AG08396 (cell line): Measurements from ENCODE around the gene LRR1.
A peak's percentile ranks its signal among the peaks of the same experiment; 100 is the strongest.
"Not testable (repeated sequence)": the region's sequence is repeated elsewhere in the genome, so short reads cannot be mapped to it uniquely, and the experiment has no call there.

ENCODE experiments used
- DNase-seq: peaks from one replicate; pipeline ENCODE4 v3.0.0; 2012; ENCODE audit warnings: low spot score, mixed read lengths

Gene LRR1

DNA sequence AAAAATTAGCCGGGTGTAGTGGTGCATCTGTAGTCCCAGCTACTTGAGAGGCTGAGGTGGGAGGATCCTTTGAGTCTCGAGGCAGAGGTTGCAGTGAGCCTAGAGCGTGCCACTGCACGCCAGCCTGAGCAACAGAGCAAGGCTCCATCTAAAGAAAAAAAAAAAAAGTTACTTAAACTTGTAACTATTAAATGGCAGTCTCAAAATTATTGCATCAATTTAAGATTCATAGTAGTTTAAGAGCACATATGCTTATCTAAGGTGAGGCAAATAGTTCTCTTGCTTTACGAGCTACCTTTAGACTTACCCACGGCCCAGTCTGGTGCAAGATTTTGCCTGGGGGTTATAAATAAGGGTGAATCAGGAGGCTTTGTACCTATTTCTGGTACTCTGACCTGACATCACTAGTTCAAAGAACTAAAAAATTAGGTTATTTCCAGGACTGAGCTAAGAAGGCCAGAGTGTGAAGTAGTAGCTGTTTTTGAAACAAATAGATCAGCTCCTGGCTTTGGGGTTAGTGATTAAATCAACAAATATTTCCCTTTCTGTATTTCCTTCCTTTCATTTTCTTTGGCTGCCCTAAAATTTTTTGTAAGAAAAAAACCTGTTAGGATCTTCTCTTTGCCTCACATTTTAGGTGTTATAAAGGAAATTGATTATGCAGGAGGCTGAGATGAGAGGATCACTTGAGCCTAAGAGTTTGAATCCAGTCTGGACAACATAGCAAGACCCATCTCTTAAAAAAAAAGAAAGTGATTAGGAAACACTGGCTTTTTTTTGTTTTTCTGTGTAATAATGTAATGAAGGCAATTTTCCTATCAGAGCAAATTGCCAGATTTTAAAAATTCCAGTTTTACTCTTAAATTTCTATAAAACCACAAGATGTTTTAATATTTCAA, 25.4 kb downstream of the LRR1 start:
- DNase-seq = no peak

DNA sequence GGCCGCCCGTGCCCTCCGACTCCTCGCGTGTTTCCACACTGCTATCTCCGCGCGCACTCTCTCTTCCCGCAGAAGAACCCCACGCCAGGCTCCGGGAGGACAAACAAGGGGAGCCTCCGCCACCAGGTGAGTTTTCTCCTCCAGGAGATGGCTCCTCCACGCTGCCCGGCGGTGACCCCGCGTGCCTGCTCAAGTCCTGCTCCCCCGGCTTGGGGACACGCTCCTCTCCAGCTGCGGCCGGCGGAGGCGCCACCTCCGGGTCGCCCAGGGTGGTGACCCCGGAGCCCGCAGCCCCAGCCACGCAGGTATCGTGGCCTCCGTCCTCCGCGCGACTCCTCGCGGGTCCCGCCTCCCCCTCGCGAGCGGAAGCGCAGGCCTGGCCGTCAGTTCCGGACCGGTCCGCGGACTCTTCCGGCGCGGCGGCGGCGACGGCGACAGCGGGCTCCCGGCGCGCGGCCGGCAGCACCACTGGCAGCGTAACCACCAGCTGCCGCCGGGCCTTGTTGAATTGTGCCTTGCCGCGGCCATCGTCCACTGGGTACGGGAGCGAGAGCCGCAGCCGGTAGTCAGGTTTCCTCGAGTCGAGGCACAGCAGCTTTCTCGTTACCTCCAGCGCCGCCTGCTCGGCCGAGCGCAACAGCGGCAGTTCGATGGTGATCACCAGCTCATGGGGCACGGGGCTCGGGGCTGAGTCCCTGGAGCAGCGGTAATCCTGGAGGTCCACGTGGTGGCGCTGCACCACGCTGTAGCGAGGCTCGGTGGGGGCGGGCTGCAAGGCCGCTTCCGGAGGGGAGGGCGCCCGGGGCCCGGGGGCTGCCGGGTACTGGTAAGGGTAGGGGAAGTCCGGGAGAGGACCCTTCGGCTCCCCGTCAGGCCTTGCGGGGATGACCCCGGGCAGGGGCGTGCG, 35.2 kb downstream of the LRR1 start:
- DNase-seq = peak; percentile 94

- DNase-seq = peak; percentile 77
These were observed 36.0 kb downstream of the LRR1 start, which contains the start of gene DNAAF2 for GRCh38 chr14:49634547-49635334. TSS of gene DNAAF2 (minus strand) at chr14:49635244. CDS start at chr14:49635149, 95 bp downstream.

DNA sequence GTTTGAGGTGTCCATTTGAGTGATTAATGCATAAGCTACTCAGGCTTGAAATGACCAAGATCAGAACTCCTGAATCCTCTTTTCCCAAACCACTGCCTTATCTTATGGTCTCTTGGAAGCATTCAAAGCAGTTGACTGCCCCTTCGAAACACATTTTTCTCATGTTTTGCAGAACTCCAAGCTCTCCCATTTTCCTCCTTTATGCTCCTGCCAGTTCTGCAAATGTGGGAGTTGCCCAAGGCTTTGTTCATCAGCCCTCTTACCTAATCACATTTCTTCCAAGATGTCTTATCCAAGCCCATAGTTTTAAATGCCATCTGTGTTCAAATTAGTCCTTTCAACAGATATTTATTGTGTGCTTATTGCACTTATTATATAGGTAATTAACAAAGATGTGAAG, 38.1 kb downstream of the LRR1 start:
- DNase-seq = no peak

DNA sequence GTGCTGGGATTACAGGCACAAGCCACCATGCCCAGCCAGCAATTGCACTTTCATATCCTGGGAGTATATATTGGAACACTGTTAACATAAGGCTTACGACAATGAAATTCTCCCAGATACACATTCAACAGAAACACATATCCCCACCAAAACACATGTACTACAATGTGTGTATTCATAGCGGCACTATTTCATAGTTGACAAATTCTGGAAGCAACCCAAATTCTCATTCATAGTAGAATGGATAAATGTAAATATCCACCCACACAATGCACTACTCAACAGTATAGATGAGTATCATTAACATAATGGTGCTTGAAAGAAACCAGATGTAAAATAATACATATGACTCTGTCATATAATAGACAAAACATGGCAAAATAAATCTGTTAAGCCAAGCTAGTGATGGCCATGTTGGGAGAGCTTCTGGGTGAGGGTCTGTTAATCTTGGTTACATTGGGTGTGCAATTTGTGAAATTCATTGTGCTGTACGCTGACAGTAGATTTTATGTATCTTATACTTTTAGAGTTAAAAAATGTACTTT, 38.9 kb downstream of the LRR1 start:
- DNase-seq = no peak

DNA sequence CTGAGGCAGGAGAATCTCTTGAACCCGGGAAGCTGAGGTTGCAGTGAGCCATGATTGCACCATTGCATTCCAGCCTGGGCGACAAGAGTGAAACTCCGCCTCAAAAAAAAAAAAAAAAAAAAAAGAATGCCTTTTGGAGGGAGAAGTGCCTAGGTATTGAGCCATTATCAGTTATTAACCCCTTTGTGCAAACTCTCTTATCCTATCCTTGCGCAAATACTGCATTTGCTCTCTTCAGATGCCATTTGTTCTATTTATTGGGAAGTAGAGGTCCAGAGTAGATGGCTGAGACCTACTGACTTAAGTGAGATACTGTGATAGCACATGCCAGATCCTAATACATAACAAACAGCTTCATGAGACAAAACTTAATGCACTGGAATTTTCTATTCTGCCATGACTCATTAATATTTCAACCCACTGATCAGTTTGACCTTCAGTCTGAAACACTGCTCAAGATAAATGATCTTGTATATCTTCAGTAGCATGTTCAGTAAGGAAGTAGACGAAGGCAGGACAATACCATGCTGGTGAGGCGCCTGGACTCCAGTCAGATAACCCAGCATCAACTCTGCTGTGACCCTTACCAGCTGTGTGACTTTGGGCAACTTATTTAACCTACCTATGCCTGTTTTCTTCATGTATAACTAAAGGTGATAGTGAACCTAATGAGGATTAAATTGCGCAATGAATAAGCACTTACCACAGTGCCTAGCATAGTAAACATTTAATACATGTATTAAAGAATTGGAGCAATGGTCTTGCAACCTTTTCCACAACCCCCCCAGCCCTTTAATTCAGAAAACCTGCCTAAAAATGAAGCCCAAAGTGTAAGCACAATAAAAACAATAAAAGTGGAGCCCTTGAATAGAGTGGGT, 42.0 kb downstream of the LRR1 start:
- no peak for DNase-seq

DNA sequence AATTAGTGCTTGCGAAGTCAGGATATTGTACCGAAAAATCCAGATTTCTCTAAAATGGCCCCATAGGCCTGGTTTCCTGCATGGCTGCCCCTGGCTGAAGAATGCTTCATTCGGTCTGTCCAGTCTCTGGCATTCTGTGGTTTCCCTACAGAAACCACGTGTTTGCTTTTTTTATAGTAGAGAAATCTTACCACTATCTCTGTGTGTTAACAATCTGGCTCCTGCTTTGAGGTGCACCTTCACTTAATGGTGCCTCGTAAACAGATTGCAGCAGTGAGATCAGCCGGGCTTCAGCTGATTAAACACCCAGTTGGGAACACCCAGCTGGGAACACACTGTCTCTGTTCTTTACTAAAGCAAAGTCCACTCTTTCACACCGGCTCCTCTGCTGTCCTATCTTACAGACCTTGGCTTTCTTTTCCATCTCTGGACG, 43.0 kb downstream of the LRR1 start:
- DNase-seq = no peak

DNA sequence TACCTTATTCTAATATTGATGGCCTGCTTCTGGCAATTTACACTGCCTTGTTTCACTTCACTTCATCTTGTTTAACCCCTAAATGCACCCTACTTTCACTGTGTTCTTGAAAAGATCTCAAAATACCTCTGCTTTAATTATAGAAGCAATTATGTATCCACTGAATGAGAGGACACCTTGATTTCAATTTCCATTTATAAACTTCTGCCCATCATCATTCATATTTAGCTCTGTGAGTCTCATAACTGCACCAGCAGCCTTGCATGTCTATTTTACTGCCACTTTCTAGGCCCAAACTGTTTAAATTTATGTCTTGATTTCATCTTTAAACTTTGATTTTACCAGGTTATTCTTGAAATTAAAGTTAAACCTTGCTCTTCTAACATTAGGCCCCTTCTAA, 43.4 kb downstream of the LRR1 start:
- DNase-seq = no peak

GRCh38 chr14:49653508-49653907, 54.8 kb downstream of the LRR1 start:
- DNase-seq = no peak

DNA sequence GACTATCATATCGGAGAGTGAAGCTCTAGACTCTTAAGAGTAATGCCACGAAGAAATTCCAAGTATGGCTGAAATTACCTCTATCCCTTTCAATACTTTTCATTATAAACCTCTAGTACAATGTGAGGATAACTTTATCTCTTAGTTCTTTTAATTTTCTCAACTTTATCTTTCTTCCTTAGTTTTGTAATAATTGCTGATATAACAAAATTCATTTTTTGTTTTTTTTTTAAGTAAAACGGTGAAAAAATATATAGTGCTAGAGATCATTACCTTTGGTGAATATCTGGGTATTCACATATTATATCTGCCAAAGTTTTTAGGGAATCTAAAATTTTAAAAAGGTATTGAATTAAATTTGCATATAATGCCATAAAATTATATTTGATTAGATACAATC, 55.8 kb downstream of the LRR1 start:
- no peak for DNase-seq

GRCh38 chr14:49657500-49657899, 58.8 kb downstream of the LRR1 start:
- DNase-seq = not testable (repeated sequence)

GRCh38 chr14:49659526-49660455, 61.1 kb downstream of the LRR1 start:
- DNase-seq = no peak
